Nephron progenitor cell (in vitro differentiated cells): ENCODE data around the gene NOPCHAP1.
"Not testable (repeated sequence)": the region's sequence is repeated elsewhere in the genome, so short reads cannot be mapped to it uniquely, and the experiment has no call there.

Experiments
- DNase-seq: peaks from one replicate; pipeline ENCODE4 v3.0.0; 2021
- H3K27ac Mint-ChIP-seq: 2 replicates; pipeline ENCODE4 v1.8.0; 2021; ENCODE audit warnings: mild to moderate bottlenecking, moderate library complexity, mixed read lengths
- H3K27me3 Mint-ChIP-seq: 2 replicates; pipeline ENCODE4 v1.8.0; 2021; ENCODE audit warnings: mild to moderate bottlenecking, low read depth, mixed read lengths; ENCODE audit not compliant: poor library complexity
- H3K36me3 Mint-ChIP-seq: 2 replicates; pipeline ENCODE4 v1.8.0; 2021; ENCODE audit warnings: low read depth, mixed read lengths
- H3K4me1 Mint-ChIP-seq: 2 replicates; pipeline ENCODE4 v1.8.0; 2021; ENCODE audit warnings: mixed read lengths
- H3K4me3 Mint-ChIP-seq: 2 replicates; pipeline ENCODE4 v1.8.0; 2021; ENCODE audit warnings: mild to moderate bottlenecking, moderate library complexity, mixed read lengths
- H3K9me3 Mint-ChIP-seq: 2 replicates; pipeline ENCODE4 v1.8.0; 2021; ENCODE audit warnings: mild to moderate bottlenecking, moderate library complexity, mixed read lengths
- CTCF ChIP-seq: fragments of 200-600 bp; sonication (generic); IDR thresholded peaks from 2 replicates; pipeline ENCODE4 v1.5.0; 2021; ENCODE audit warnings: antibody characterized with exemption

NOPCHAP1 gene, protein sequence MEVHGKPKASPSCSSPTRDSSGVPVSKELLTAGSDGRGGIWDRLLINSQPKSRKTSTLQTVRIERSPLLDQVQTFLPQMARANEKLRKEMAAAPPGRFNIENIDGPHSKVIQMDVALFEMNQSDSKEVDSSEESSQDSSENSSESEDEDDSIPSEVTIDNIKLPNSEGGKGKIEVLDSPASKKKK

GRCh38 chr12:104986022-104986941 lies at the start of gene NOPCHAP1:
NOPCHAP1 (plus strand) TSS chr12:104986316; CDS start chr12:104986353, 37 bp downstream.
- no peak within 1 kb of the TSS for H3K27ac Mint-ChIP-seq
- peaks cover 41% of the 10 kb centered on the region for H3K36me3 Mint-ChIP-seq
- no peak for TF ChIP-seq CTCF
- peaks cover 15% of the 10 kb centered on the region for H3K27me3 Mint-ChIP-seq
- DNase-seq: peak; percentile 95
- H3K9me3 Mint-ChIP-seq: peaks cover 9% of the 10 kb centered on the region
- peaks cover 17% of the 10 kb centered on the region for H3K4me1 Mint-ChIP-seq
- H3K4me3 Mint-ChIP-seq: peak within 1 kb of the TSS; percentile 89

GRCh38 chr12:104938371-104938770 lies 47.7 kb upstream of the NOPCHAP1 start:
- peaks cover 4% of the 10 kb centered on the region for H3K4me1 Mint-ChIP-seq
- no peak overlapping the region for H3K27ac Mint-ChIP-seq
- H3K36me3 Mint-ChIP-seq: no peaks in the 10 kb centered on the region
- TF ChIP-seq CTCF: no peak
- peaks cover 15% of the 10 kb centered on the region for H3K27me3 Mint-ChIP-seq
- no peak overlapping the region for H3K4me3 Mint-ChIP-seq
- DNase-seq: no peak
- peaks cover 11% of the 10 kb centered on the region for H3K9me3 Mint-ChIP-seq

DNA sequence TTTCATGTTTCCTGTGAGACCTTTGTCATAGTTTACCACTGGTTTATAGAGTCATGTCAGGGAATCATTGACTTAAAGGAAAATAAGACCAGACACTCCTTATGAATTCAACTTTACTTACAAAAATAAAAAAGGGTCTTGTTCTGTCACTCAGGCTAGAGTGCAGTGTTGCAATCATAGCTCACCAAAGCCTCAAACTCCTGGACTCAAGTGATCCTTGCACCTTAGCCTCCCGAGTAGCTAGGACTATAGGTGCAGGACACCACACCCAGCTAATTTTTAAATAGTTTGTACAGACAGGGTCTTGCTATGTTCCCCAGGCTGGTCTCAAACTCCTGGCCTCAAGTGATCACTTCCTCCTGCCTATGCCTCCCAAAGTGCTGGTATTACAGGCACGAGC lies 47.0 kb upstream of the NOPCHAP1 start:
- H3K27me3 Mint-ChIP-seq: peaks cover 15% of the 10 kb centered on the region
- H3K36me3 Mint-ChIP-seq: no peaks in the 10 kb centered on the region
- no peak for TF ChIP-seq CTCF
- no peak overlapping the region for H3K27ac Mint-ChIP-seq
- no peak for DNase-seq
- H3K4me3 Mint-ChIP-seq: no peak overlapping the region
- peaks cover 19% of the 10 kb centered on the region for H3K9me3 Mint-ChIP-seq
- peaks cover 4% of the 10 kb centered on the region for H3K4me1 Mint-ChIP-seq

- TF ChIP-seq CTCF: no peak
- Mint-ChIP-seq H3K27me3 (peaks cover 16% of the 10 kb centered on the region), H3K4me3 (no peak overlapping the region), H3K27ac (no peak overlapping the region), H3K4me1 (peaks cover under 1% of the 10 kb centered on the region), H3K36me3 (peaks cover 4% of the 10 kb centered on the region), H3K9me3 (peaks cover 26% of the 10 kb centered on the region)
- DNase-seq: no peak
These were observed 44.7 kb upstream of the NOPCHAP1 start for GRCh38 chr12:104941454-104941853.

DNA sequence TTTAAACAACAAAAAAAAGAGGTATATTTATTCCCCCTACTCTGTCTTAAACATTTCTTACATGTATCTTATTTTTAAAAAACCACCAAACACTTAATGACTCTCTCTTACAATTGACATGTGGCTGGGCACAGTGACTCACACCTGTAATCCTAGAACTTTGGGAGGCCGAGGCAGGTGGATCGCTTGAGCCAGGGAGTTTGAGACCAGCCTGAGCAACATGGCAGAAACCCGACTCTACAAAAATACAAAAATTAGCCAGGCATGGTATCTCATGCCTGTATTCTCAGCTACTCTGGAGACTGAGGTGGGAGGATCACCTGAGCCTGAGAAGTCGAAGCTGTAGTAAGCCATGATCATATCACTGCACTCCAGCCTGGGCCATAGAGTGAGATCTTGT lies 44.0 kb upstream of the NOPCHAP1 start:
- Mint-ChIP-seq H3K36me3 (peaks cover 4% of the 10 kb centered on the region), H3K4me3 (no peak overlapping the region), H3K9me3 (peaks cover 26% of the 10 kb centered on the region), H3K27ac (no peak overlapping the region), H3K27me3 (peaks cover 15% of the 10 kb centered on the region), H3K4me1 (no peaks in the 10 kb centered on the region)
- DNase-seq: no peak
- no peak for TF ChIP-seq CTCF

- DNase-seq, H3K4me1 Mint-ChIP-seq, H3K27me3 Mint-ChIP-seq, H3K27ac Mint-ChIP-seq, H3K36me3 Mint-ChIP-seq, H3K4me3 Mint-ChIP-seq: not testable (repeated sequence)
- peaks cover 26% of the 10 kb centered on the region for H3K9me3 Mint-ChIP-seq
These were observed 42.7 kb upstream of the NOPCHAP1 start for GRCh38 chr12:104943401-104943800.
